GM19452 (cell line): Measurements from ENCODE around the gene DBF4B.
"Not testable (repeated sequence)": the region's sequence is repeated elsewhere in the genome, so short reads cannot be mapped to it uniquely, and the experiment has no call there.

ENCODE experiments used
- ATAC-seq: cut with Tn5 transposase; IDR thresholded peaks from one replicate; pipeline ENCODE4 v1.9.1; 2021; ENCODE audit not compliant: unreplicated experiment

Gene DBF4B

GRCh38 chr17:44733753-44734152 lies 25.3 kb downstream of the DBF4B start:
- no peak for ATAC-seq

- no peak for ATAC-seq
These were observed 25.8 kb downstream of the DBF4B start for GRCh38 chr17:44734272-44734671.

- no peak for ATAC-seq
These were observed 28.2 kb downstream of the DBF4B start for GRCh38 chr17:44736551-44737240.

- ATAC-seq, result no peak
These were observed 29.9 kb downstream of the DBF4B start for GRCh38 chr17:44738214-44738906.

- no peak for ATAC-seq
These were observed 32.9 kb downstream of the DBF4B start for GRCh38 chr17:44741316-44741715.

GRCh38 chr17:44745301-44745700 lies 36.8 kb downstream of the DBF4B start:
- ATAC-seq, result no peak

GRCh38 chr17:44745738-44746137 lies 37.3 kb downstream of the DBF4B start:
- not testable (repeated sequence) for ATAC-seq

- ATAC-seq, result no peak
These were observed 39.1 kb downstream of the DBF4B start for GRCh38 chr17:44747566-44747965.

GRCh38 chr17:44749076-44749979 lies 40.9 kb downstream of the DBF4B start:
- ATAC-seq, result no peak

- no peak for ATAC-seq
These were observed 41.5 kb downstream of the DBF4B start for GRCh38 chr17:44749980-44750318.

- ATAC-seq, result no peak
These were observed 42.9 kb downstream of the DBF4B start for GRCh38 chr17:44751331-44751730.

- no peak for ATAC-seq
These were observed 43.3 kb downstream of the DBF4B start for GRCh38 chr17:44751806-44752205.

GRCh38 chr17:44752953-44753861 lies 44.7 kb downstream of the DBF4B start:
- ATAC-seq, result no peak

- ATAC-seq, result no peak
These were observed 45.8 kb downstream of the DBF4B start for GRCh38 chr17:44754276-44754675.

- not testable (repeated sequence) for ATAC-seq
These were observed 46.7 kb downstream of the DBF4B start for GRCh38 chr17:44755180-44755579.

GRCh38 chr17:44757045-44757917 lies 48.8 kb downstream of the DBF4B start:
- ATAC-seq, result no peak

GRCh38 chr17:44757918-44758413 lies 49.5 kb downstream of the DBF4B start:
- ATAC-seq, result no peak

- no peak for ATAC-seq
These were observed 50.1 kb downstream of the DBF4B start, which contains the start of gene ADAM11 for GRCh38 chr17:44758414-44759085. ADAM11 (plus strand) TSS chr17:44758988; CDS start chr17:44759200, 212 bp downstream.
